Medulla oblongata (tissue), 1 donor: ENCODE results near the gene ING2.
"Not testable (repeated sequence)": the region's sequence is repeated elsewhere in the genome, so short reads cannot be mapped to it uniquely, and the experiment has no call there.

Source experiments
- DNase-seq: peaks from one replicate; pipeline ENCODE4 v3.0.0-alpha.2; 2015; ENCODE audit errors: extremely low spot score

Gene ING2, protein sequence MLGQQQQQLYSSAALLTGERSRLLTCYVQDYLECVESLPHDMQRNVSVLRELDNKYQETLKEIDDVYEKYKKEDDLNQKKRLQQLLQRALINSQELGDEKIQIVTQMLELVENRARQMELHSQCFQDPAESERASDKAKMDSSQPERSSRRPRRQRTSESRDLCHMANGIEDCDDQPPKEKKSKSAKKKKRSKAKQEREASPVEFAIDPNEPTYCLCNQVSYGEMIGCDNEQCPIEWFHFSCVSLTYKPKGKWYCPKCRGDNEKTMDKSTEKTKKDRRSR

GRCh38 chr4:183504930-183505610 lies at the start of gene ING2:
ING2 (plus strand) TSS chr4:183505058; CDS start chr4:183505196, 138 bp downstream.
- DNase-seq: peak; percentile 91

- no peak for DNase-seq
Measured at GRCh38 chr4:183455431-183456195, 49.2 kb upstream of the ING2 start.

GRCh38 chr4:183458005-183458404 lies 46.9 kb upstream of the ING2 start:
- no peak for DNase-seq

- DNase-seq: not testable (repeated sequence)
Measured at GRCh38 chr4:183463903-183464619, 40.8 kb upstream of the ING2 start.

DNA sequence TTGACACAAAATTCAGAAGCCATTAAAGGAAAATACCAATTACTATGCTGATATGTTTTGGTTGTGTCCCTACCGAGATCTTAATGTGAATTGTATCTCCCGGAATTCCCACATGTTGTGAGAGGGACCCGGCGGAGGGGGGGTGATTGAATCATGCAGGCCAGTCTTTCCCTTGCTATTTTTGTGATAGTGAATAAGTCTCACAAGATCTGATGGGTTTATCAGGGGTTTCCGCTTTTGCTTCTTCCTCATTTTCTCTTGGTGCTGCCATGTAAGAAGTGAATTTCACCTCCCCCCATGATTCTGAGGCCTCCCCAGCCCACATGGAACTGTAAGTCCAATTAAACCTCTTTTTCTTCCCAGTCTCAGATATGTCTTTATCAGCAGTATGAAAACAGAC lies 39.0 kb upstream of the ING2 start:
- DNase-seq: not testable (repeated sequence)

- no peak for DNase-seq
Measured at GRCh38 chr4:183467246-183467645, 37.6 kb upstream of the ING2 start.

DNA sequence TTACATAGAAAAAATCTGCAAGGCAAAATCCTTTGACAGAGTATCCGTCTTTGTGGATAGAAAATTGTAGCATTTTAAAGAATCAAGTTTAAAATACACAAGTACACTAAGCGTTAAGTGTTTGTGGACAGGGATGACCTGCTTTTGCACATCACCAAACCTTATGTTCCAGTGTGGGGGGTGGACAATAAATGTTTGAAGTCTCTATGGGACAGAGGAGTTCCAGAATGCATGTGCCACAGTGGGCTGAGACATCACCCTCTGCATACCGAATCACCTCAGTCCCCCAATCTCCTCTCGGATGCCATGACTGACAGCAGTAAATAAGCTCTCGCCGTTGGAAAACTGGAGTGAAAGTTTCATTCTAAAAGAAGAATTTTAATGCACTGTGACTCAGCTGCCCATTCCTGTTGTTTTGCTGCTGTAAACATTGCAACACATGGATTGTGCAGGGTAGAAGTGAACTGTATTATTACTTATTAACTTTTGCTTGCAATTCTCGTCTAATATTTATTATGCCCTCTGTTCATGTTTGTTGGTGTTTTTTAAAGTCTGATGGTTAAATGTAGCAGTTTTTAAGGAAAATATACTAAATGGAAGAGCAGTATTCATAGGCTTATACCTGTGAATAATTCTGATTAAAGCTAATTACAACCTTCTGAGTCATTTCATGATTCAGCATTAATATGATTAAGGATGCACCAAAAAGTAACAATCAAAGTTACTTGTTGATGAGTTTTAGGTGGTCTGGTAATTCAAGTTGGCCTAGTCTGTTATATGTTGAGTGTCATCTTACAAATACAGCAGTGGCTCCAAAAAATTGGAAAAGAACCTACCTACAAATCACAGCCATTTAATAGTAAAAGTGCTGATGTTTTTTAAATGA lies 36.4 kb upstream of the ING2 start:
- no peak for DNase-seq

GRCh38 chr4:183469285-183469684 lies 35.6 kb upstream of the ING2 start:
- DNase-seq: no peak

- no peak for DNase-seq
Measured at GRCh38 chr4:183469936-183470335, 34.9 kb upstream of the ING2 start.

DNA sequence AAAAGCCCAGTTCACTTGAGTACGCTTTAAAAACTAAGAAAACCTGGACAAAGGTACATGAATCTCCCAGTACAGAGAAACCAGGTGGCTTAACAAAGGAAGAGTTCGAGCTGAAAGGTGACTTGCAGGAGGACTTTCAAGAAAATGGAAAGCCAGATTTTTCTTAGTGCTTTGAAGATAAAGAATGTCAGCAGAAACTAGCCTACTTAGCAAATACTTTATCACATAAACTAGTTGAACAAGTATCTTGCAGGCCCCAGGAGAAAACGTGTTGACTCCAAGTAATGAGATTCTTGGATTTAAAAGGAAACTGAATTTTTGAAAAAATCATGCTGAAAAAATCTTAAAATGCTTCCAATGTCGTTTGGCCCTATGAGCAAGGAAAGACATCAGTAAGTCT lies 34.0 kb upstream of the ING2 start:
- no peak for DNase-seq

GRCh38 chr4:183471946-183472708 lies 32.7 kb upstream of the ING2 start:
- DNase-seq: peak; percentile 93

- no peak for DNase-seq
Measured at GRCh38 chr4:183478123-183478522, 26.7 kb upstream of the ING2 start.

DNA sequence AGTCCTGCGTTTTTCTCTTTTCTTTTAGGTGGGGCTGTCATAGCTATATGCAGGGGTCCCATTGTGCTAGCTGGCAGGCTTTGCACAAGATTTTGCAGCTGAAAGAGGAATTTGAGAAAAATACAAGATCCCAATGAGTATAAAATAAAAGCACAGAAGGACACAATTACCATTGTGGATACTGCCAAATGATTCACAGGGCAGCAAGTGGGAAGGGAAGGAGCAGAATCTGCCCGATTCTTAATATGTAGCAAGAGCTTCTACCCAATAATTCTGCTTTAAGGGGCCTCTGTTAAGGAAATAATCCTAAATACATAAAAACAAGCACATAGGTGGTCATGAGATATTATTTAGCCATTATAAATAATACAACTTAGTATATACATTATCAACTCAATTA lies 25.9 kb upstream of the ING2 start:
- DNase-seq: no peak

- not testable (repeated sequence) for DNase-seq
Measured at GRCh38 chr4:183482515-183483095, 22.3 kb upstream of the ING2 start.

DNA sequence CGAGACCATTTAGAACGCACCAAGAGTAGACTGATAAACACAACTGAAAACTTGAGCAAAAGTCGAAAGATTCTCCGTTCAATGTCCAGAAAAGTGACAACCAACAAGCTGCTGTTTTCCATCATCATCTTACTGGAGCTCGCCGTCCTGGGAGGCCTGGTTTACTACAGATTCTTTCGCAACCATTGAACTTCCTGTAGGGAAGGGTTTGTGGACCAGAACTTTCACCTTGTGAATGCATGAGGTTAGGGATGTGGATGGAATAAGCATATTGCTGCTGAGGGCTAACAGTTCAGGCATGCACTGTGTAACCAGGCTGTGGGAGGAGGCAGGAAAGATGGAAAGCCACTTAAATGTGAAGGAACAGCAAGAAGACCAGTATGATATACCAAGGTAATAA lies 20.9 kb upstream of the ING2 start:
- DNase-seq: no peak

DNA sequence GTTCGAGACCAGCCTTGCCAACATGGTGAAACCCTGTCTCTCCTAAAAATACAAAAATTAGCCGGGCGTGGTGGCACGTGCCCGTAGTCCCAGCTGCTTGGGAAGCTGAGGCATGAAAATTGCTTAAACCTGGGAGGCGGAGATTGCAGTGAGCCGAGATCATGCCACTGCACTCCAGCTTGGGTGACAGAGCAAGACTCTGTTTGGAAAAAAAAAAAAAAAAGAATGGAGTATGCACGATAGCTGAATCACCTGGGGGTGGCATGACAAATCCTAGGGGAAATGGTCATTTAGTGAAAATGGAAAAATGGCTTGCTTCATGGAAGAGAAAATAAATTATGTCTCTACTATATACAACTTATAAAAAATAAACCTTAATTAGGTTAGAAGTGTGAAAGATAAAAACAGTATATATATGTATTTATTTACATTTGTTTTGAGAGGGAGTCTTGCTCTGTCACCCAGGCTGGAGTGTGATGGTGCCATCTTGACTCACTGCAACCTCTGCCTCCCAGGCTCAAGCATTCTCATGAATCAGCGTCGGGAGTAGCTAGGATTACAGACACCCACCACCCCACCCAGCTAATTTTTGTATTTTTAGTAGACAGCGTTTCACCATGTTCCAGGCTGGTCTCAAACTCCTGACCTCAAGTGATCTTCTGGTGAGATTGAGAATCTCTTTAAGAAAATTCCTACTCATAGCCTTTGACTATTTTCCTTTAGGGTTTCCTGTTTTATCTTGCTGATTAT lies 19.3 kb upstream of the ING2 start:
- DNase-seq: no peak

GRCh38 chr4:183492791-183493222 lies 12.1 kb upstream of the ING2 start:
- no peak for DNase-seq

GRCh38 chr4:183493246-183493645 lies 11.6 kb upstream of the ING2 start:
- no peak for DNase-seq

DNA sequence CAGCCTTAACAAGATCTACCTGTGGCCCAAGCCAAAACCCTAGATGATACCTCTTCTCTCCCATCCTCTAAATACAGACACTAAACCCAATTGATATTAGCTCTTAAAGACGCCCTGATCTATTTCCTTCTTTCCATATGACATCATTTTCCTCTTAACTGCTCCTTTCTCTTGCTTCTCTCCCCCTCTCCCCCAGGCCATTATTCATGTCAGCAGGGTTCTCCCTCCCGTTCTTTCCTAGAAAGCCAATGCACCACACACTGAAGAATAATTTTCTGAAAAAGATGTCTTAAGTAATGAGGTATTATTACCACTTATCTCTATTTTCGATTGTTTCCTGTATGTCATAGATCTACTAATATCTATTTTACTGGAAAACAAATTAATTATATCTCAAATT lies 9.7 kb upstream of the ING2 start:
- no peak for DNase-seq
